Uterus (tissue), 4 donors: Measurements from ENCODE around the gene MREG. TPM values are rescaled to one million over a fixed set of nuclear protein-coding genes. Genes with fewer than 3 reads are reported as not detected.

ENCODE experiments used
- DNase-seq, 2 donors: peaks; one replicate each; pipeline ENCODE4 v3.0.0-alpha.2; 2019 to 2020
- H3K27ac ChIP-seq, 2 donors: fragments of 200-600 bp; sonication (generic); 1 replicate in 1 of 2; 2 replicates in 1 of 2; pipeline ENCODE4 v1.5.1; 2016 to 2018
- H3K27me3 ChIP-seq, 2 donors: fragments of 200-600 bp; sonication (generic); one replicate each; pipeline ENCODE4 v1.5.1; 2018 to 2019; ENCODE audit warnings: control low read depth in 1 of 2
- H3K36me3 ChIP-seq, 2 donors: fragments of 200-600 bp; sonication (generic); one replicate each; pipeline ENCODE4 v1.5.1; 2019; ENCODE audit warnings: control low read depth in 1 of 2
- H3K4me1 ChIP-seq, 2 donors: fragments of 200-600 bp; sonication (generic); one replicate each; pipeline ENCODE4 v1.5.1; 2018 to 2019; ENCODE audit warnings: control low read depth in 1 of 2
- H3K4me3 ChIP-seq, 2 donors: fragments of 200-600 bp; sonication (generic); 1 replicate in 1 of 2; 2 replicates in 1 of 2; pipeline ENCODE4 v1.5.1; 2018 to 2019; ENCODE audit warnings: mild to moderate bottlenecking in 1 of 2
- H3K9me3 ChIP-seq, 2 donors: fragments of 200-600 bp; sonication (generic); one replicate each; pipeline ENCODE4 v1.5.1; 2019; ENCODE audit warnings: control low read depth in 1 of 2
- CTCF ChIP-seq, 4 experiments: fragments of 200-600 bp in 2 of 4; fragments of 450-650 bp in 2 of 4; sonication (generic) in 2 of 4; IDR thresholded peaks; one replicate each; pipeline ENCODE4 v1.5.1; 2016 to 2019; ENCODE audit warnings: antibody characterized with exemption in 4 of 4, mild to moderate bottlenecking in 2 of 4, moderate library complexity in 1 of 4
- POLR2A ChIP-seq, 2 donors: fragments of 450-650 bp; IDR thresholded peaks; one replicate each; pipeline ENCODE4 v1.6.1; 2016; ENCODE audit warnings: antibody characterized with exemption in 2 of 2, mild to moderate bottlenecking in 1 of 2, moderate library complexity in 1 of 2
- intact Hi-C: fragments of 100-400 bp; cut with DNase I; formaldehyde crosslinking; loops from one replicate; pipeline ENCODE4 v1.15.1; 2023; ENCODE audit warnings: low total_unique reads
- total RNA-seq, 4 donors: library from RNA; depleted of rRNA in 3 of 4; stranded (reverse); fragments of >200 nt in 3 of 4; gene quantifications; one replicate each; pipeline versions ENCODE4 v1.1.0 to v1.2.4, GENCODE V29; 2014 to 2023
- donor health status: DM: yes; HTN: yes; CAD: no.

MREG gene
- total RNA-seq, 4 donors from 2014 or later = 0.59 to 8.5 (median 3.9) TPM

- H3K9me3 ChIP-seq = no peaks in the 10 kb centered on the region
- intact Hi-C loops = no loop called here
- H3K4me1 ChIP-seq = peaks cover 0 to 3% of the 10 kb centered on the region in 2 donors
- H3K36me3 ChIP-seq = no peaks in the 10 kb centered on the region
- no peak for DNase-seq
- H3K27ac ChIP-seq = no peak overlapping the region
- H3K27me3 ChIP-seq = no peaks in the 10 kb centered on the region
- H3K4me3 ChIP-seq = no peak overlapping the region
- TF ChIP-seq CTCF (IDR thresholded peaks at IDR 0.05) = no peak
- TF ChIP-seq POLR2A (IDR thresholded peaks at IDR 0.05) = no peak
Measured at GRCh38 chr2:215904101-215904500, 109.2 kb downstream of the MREG start.

DNA sequence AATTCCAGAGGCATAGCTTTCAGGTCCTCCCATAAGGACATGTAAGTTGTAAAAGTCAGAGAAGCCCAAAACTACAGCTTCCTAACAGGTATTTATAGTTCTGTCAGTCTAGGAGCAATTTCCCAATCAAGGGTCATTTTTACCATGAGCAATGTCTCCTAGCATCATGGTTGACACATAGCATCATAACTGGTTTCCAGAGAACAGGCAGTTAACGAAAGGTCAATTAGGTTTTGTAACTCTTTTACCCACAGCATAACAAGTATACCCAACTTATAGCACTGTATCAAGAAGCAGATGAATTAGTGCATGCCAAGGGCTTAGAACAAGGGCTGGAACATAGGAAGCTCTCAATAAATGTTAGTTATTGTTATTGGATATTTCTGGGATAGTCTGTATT lies 110.1 kb downstream of the MREG start:
- Histone ChIP-seq H3K36me3 (no peaks in the 10 kb centered on the region), H3K9me3 (no peaks in the 10 kb centered on the region), H3K4me1 (peaks cover 0 to 9% of the 10 kb centered on the region in 2 donors), H3K4me3 (no peak overlapping the region), H3K27ac (no peak overlapping the region), H3K27me3 (no peaks in the 10 kb centered on the region)
- intact Hi-C loops = no loop called here
- no peak for TF ChIP-seq POLR2A (IDR thresholded peaks at IDR 0.05)
- TF ChIP-seq CTCF (IDR thresholded peaks at IDR 0.05) = no peak
- no peak for DNase-seq

DNA sequence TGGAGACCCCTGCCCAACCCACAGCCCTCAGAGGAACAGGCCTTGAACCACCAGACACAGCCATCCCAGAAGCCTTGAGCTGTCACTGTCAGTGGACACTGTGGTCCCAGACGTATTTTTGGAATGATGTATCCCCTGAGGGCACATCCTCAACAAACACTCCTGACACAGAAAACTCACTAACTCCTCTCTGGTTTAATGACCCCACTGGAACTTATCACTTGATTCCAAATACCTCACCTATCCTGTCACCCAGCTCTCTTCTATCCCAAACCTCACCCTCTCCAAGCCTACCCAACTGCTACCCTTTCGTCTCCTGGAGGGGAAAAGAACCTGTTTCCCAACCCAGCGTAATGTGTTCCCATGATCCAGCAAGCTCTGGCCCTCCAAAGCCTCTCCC lies 111.6 kb downstream of the MREG start:
- no peak overlapping the region for H3K27ac ChIP-seq
- no peaks in the 10 kb centered on the region for H3K27me3 ChIP-seq
- H3K4me3 ChIP-seq = no peak overlapping the region
- no peaks in the 10 kb centered on the region for H3K9me3 ChIP-seq
- intact Hi-C loops = no loop called here
- H3K36me3 ChIP-seq = no peaks in the 10 kb centered on the region
- H3K4me1 ChIP-seq = peaks cover 0 to 9% of the 10 kb centered on the region in 2 donors
- TF ChIP-seq CTCF (IDR thresholded peaks at IDR 0.05) (no peak), POLR2A (IDR thresholded peaks at IDR 0.05) (no peak)
- no peak for DNase-seq

- no peak for DNase-seq
- H3K4me3 ChIP-seq = no peak overlapping the region
- intact Hi-C loops = no loop called here
- H3K27ac ChIP-seq = no peak overlapping the region
- H3K9me3 ChIP-seq = no peaks in the 10 kb centered on the region
- H3K4me1 ChIP-seq = peaks cover 0 to 9% of the 10 kb centered on the region in 2 donors
- no peaks in the 10 kb centered on the region for H3K27me3 ChIP-seq
- H3K36me3 ChIP-seq = no peaks in the 10 kb centered on the region
- TF ChIP-seq POLR2A (IDR thresholded peaks at IDR 0.05) (no peak), CTCF (IDR thresholded peaks at IDR 0.05) (no peak)
Measured at GRCh38 chr2:215900843-215901242, 112.5 kb downstream of the MREG start.

DNA sequence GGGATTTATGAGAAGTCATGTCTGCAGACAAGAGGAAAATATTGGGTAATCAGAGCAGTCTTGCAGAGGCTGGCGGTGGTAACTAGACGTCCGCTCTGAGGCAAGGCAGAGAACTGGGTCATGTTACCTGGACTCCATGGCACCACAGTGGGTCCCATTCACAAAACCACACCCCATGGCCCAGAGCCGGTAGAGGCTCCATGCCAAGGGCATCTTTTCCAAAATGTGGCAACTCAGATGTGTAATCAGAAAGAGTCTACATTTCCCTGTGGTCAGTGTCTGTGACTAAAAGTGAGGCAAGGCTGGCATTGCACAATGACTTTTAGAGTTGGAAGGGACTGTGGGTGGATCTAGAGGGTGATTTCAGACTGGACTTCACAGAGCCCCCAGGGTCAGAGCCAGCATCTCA lies 113.1 kb downstream of the MREG start:
- H3K4me3 ChIP-seq = no peak overlapping the region
- H3K9me3 ChIP-seq = no peaks in the 10 kb centered on the region
- H3K27me3 ChIP-seq = no peaks in the 10 kb centered on the region
- intact Hi-C loops = no loop called here
- no peak for DNase-seq
- TF ChIP-seq POLR2A (IDR thresholded peaks at IDR 0.05) (no peak), CTCF (IDR thresholded peaks at IDR 0.05) (no peak)
- H3K36me3 ChIP-seq = no peaks in the 10 kb centered on the region
- peaks cover 0 to 9% of the 10 kb centered on the region in 2 donors for H3K4me1 ChIP-seq
- no peak overlapping the region for H3K27ac ChIP-seq
